SJCRH30 (cell line): ENCODE results near the gene CRHBP. TPM values are rescaled to one million over a fixed set of nuclear protein-coding genes. Genes with fewer than 3 reads are reported as not detected.

ENCODE experiments used
- DNase-seq, 2 experiments: peaks; one replicate each; pipeline ENCODE4 v3.0.0-alpha.2; 2015 to 2020
- H3K27ac ChIP-seq: fragments of 250-450 bp; sonication (Bioruptor Pico); 2 replicates; pipeline ENCODE4 v1.5.1; 2020; ENCODE audit warnings: mild to moderate bottlenecking, moderate library complexity
- H3K27me3 ChIP-seq: fragments of 250-450 bp; sonication (Bioruptor Pico); 2 replicates; pipeline ENCODE4 v1.5.1; 2020; ENCODE audit warnings: mild to moderate bottlenecking, moderate library complexity
- H3K36me3 ChIP-seq: fragments of 250-450 bp; sonication (Bioruptor Pico); 2 replicates; pipeline ENCODE4 v1.5.1; 2020; ENCODE audit warnings: mild to moderate bottlenecking, moderate library complexity
- H3K4me1 ChIP-seq: fragments of 250-450 bp; sonication (Bioruptor Pico); 2 replicates; pipeline ENCODE4 v1.5.1; 2020; ENCODE audit warnings: mild to moderate bottlenecking, moderate library complexity
- H3K4me3 ChIP-seq: fragments of 250-450 bp; sonication (Bioruptor Pico); 2 replicates; pipeline ENCODE4 v1.5.1; 2020; ENCODE audit warnings: mild to moderate bottlenecking, moderate library complexity
- H3K9me3 ChIP-seq: fragments of 250-450 bp; sonication (Bioruptor Pico); replicated peaks from 2 replicates; pipeline ENCODE4 v1.5.1; 2020; ENCODE audit warnings: mild to moderate bottlenecking, moderate library complexity
- total RNA-seq: library from RNA; depleted of rRNA; stranded (reverse); fragments of >200 nt; shearing (Covaris generic); gene quantifications from 2 replicates; pipeline ENCODE4 v1.2.3, GENCODE V29; 2014; rRNA removed

Gene CRHBP
- total RNA-seq, 1 experiment from 2014 or later: not detected

DNA sequence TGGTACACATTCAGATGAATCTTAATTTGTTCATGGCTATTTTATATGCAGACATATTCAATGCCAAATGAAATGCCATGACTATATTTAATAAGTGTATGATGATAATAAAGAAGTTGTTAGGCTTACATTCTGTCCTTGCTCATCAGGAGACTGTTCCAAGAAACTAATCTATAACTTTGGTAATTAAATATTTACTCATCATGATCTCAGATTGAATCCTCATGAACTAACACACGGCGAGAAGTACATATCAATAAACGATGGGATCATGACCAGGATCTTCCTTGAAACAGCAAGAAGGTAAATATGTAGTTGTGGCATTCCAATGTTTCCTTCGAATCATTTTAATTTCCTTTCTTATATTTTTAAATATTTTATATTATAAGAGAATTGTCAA lies 64.8 kb downstream of the CRHBP start:
- Histone ChIP-seq H3K9me3 (no peaks in the 10 kb centered on the region), H3K4me1 (no peaks in the 10 kb centered on the region), H3K27me3 (no peaks in the 10 kb centered on the region; the same call in 1 of the 2 replicates), H3K27ac (no peak overlapping the region), H3K4me3 (no peak overlapping the region), H3K36me3 (no peaks in the 10 kb centered on the region)
- DNase-seq: no peak

Other genes with a start within 250 kb of the CRHBP start
- gene F2R, start 236.9 kb upstream of the CRHBP start, total RNA-seq: 99.3 and 103 TPM in 2 replicates
- gene F2RL1, start 134.0 kb upstream of the CRHBP start, total RNA-seq: 0.02 TPM in 1 of 2 replicates, not detected in the other
- gene S100Z, start 103.0 kb upstream of the CRHBP start, total RNA-seq: not detected in 2 replicates
- 22.9 and 25.4 TPM in 2 replicates for gene AGGF1, start 77.4 kb downstream of the CRHBP start, total RNA-seq
- 2.8 and 3.8 TPM in 2 replicates for gene ZBED3, start 134.2 kb downstream of the CRHBP start, total RNA-seq